Measurements from ENCODE around the gene IL9.
"Not testable (repeated sequence)": the region's sequence is repeated elsewhere in the genome, so short reads cannot be mapped to it uniquely, and the experiment has no call there.

Gene IL9

DNA sequence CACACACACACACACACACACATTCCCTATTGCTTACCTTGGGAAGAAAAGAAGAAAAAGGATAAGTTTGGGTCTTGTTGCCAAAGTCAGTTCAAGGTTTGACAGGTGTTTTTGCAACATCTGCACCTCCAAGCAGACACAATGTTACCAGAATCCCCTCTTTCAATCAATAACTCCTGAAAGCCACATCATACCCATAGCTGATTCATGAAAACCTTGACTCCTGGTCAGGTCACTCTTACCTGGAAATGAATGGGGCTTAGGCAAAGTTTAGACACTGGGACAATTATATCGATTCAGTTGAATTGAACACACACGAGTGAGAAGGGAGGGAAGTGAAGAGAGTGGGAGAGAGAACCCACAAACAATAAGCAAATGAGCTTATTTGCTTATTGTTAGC lies 27.0 kb downstream of the IL9 start:
- no peak for DNase-seq (ENCODE audit: low spot score)

DNA sequence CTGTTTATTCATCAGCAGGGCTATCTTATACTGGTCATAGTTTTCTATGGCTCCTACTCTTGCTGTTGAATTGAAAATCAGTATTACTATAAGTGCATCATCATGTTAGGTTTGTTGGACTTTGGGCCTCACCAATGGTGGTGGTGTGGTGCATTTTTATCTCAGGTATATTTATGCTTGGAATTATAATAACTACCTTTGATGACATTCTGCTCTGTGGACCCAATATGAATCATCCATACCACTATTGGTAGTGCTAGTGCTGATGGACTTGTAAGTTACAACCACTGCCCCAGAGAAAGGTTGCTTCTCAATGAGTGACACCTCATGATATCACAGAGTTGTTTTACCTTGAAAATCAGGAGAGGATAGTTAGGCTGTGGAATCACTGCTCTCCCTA lies 28.0 kb downstream of the IL9 start:
- no peak for DNase-seq (ENCODE audit: low spot score)

DNA sequence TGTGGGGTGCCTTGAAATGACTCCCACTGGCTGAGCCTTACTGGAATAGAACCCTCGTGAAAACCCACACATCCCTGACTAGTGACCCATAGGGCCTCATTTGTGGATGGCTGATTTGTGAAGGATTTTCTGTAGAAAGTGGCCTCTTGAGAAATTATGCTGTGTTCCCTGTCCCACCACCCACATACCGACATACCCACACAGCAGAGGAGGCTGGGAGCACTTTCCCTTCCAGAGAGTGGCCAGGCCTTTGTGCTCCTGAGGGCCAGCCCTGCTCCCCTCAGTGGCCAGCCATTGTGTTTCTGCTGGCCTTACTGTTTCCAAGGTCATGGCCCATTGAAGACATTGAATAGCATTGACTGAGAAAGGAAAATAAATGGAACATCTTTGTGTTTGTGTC lies 29.6 kb downstream of the IL9 start:
- DNase-seq (ENCODE audit: low spot score) = no peak

DNA sequence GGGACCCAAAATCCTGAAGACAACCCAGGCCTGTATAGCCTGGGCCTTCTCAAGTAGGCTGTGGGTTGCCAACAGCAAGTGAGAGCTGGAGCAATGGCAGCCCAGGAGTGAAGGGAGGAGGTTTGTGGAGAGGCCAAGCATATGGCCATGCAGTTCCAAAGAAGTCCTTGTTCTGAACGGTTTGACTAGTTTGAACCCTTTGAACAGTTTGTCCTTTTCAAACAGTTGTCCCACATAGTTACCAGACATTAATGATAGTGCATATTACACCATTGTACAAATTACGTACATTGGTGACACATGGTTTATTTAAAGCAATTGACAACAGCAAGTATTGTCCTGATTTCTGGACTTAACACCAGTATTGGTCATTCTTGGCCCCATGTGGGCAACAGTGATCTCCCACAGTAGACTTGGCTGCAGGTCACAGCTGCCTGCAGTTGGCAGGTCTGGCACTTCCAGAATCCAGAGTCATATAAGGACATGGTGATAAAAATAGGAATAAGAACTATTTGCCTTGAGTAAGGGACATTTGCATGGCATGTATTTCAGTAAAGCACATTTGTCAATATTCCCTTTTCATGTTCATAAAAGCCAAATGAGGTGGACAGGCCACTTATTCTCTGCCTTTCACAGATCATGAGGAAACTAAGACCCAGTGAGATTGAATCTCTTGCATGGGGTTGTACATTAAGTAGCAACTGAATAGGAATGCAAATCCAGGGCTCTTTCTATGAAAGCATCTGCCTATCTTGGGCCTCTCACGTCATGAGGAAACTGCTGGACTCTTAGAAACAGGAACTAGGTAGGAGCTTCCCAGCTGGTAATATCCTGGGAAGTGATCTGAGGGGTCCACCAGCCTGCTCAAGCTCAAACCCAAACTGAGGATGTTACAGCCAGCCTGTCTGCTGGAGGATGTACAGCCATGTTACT lies 30.9 kb downstream of the IL9 start:
- no peak for DNase-seq (ENCODE audit: low spot score)

DNA sequence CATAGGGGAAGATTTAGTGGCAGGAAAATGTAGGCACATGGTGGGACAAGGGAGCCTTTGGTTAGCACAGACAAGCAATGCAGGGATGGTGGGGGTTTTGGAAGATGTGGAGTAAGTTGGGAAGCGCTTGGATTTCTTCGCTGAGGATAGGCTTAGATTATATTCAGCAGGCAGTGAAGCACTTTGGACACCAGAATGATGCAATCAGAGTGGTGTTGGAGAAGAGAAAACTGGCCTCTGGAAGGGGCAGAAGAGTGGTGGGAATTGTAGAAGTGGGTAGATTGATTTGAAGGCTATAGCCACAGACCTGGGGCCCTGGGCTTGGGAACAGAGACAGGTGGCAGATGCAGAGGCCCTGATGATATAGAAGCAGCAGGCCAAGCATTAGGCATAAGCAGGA lies 32.9 kb downstream of the IL9 start:
- no peak for DNase-seq (ENCODE audit: low spot score)

DNA sequence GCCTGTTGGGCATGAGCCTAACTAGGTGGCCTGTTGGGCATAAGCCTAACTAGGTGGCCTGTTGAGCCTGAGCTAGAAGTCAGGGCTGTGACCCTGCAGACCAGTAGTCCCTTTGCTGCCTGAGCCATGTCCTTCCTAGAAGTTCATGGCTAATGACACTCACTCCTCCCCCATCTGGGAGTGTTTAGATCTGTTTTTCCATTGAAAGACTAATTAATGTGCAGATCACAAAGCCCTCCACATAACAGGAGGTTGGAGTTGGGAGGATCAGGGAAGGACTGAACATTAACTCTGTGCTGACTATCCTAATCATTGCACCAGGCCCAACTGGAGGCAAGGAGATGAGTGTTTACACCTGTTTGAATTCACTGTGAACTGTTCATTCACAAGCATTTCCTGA lies 33.6 kb downstream of the IL9 start:
- no peak for DNase-seq (ENCODE audit: low spot score)

DNA sequence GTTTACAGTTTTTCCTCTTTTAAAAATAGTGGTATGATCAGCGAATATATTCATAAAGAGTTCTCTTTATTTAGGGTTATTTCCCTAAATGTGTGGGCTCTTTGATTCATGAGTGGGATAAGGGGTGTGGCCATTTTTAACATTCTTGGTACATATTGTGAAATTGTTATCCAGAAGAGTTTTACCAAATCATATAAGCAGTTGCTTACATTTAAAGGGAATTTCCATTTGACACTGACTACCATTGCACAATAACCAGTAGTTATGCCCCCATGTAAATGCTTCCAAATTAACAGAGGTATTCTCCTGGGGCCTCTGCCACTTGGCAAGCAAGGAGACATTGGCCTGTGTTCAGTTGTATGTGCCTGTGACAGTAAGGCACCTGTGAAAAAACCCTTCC lies 34.0 kb downstream of the IL9 start:
- DNase-seq (ENCODE audit: low spot score) = no peak

DNA sequence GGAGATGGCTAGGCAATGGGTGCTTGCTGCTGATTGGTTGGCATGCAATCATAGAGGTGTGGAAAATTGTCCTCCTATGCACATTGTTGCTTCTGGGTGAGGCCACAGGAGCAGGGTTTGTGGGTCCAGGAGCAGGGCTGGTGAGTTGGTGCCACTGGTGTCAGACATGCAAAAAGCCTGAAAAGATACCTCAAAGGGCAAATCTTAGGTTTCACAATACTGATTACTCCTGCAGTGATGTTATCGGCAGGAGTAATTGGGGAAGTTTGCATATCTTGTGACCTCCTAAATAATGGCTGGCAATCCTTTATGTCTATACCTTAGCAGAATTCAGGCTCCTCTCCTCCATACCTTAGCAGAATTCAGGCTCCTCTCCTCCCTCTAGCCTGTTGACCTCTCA lies 36.0 kb downstream of the IL9 start:
- DNase-seq (ENCODE audit: low spot score) = no peak

DNA sequence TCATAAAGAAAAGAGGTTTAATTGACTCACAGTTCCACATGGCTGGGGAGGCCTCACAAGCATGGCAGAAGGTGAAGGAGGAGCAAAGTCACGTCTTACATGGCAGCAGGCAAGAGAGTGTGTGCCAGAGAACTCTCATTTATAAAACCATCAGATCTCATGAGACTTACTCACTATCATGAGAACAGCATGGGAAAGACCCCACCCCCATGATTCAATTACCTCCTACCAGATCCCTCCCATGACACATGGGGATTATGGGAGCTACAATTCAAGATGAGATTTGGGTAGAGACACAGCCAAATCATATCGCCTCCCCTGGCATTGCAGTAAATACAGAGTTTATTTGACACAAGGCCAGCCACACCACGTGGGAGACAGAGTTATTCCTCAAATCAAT lies 36.5 kb downstream of the IL9 start:
- not testable (repeated sequence) for DNase-seq (ENCODE audit: low spot score)

DNA sequence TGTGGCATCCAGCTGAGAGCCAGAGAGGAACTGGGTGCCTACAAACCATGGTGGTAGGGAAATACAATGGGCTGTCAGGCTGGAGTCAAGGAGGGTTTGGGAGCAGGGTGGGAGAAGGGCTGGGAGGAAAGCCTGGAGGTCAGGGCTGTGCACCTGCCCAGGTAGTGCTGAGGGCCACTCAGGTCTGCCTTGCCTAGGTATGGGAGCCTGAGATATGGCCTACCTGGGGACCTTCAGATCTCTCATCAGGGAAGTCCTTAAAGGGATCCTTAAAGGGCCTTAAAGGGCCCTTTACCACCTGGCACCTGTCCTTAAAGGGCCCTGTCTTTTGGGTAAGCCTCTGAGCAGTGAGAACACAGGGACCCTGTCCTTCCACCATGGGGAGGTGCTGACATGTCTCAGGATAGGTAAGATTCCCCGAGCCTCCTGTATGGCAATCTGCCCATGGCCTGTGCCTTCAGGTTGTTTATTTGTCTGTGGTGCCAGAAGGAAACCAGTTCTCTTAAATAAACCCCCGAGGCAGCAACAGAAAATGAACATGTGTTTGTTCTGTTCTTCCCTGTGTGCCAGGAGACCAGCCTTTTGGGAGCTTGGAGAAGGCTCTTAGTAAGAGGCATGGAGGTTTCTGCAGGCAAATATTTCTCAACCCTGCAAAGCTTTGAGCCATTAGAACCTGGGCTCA lies 37.9 kb downstream of the IL9 start:
- no peak for DNase-seq (ENCODE audit: low spot score)

DNA sequence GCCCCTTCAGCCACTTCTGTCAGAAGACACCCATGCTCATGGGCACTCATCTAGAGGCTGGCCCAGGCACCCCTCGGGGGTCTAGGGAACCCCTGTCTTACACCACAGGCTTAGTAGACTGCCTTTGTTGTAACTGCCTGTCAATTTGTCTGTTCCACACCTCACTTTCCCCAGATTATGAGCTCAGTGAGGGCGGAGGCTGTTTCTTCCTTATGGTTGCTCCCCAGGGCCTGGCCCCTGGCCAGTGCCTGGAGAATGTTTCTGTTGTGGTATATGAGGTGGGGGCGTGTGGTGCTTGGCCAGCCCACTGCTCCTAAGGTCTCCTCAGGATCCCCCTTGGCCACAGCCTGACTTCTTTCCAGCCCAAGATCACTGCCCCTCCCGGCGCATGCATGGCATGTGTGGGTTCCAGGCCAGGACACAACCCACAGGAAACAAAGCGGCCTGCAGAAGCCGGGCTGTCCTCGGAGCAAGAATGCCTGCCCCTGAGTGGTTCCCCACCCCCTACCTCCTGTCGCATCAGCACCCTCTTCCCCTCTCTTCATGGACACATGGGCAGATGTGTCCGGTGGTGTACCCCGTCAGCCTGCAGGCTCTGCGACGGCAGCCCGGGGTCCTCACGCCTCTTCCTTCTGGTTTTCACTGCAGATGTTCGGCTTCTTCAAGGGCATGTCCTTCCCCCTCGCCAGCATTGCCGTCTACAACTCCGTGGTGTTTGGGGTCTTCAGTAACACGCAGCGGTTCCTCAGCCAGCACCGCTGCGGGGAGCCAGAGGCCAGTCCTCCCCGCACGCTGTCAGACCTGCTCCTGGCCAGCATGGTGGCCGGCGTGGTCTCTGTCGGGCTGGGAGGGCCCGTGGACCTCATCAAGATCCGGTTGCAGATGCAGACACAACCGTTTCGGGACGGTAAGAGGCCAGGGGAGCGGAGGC lies 43.5 kb downstream of the IL9 start:
- DNase-seq (ENCODE audit: low spot score) = no peak

DNA sequence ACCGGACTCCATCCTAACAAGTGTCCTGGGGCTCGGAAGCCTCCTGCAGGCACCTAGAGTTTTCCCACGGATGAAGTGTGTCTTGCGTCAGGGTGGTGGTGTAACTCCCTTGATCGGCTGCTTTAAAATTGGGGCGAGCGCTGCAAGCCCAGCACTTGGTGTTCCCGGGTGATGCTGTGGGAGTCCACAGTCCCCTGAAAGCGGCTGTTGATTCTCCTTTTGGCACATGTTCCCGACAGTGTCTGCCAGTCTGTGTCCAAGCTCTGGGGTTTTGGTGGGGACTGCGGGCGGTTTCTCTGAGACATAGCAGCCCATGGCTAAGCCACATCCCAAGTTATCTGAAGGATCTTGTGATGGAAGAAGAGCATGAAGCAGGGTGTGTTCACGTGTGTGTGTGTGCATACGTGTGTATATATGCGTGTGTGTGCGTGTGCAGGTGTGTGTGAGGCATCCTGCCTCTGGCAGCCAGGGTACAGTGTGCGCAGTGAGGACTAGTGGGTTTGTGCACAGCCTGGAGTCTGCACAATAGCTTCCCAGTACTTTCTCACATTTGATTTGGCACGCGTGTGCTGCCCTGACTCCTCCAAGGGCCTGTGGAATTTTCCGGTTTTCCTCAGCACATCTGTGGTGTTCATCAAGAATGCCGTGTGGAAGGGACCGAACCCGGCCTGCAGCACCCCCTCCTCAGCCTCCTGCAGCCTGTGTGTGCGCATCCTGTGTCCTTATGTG lies 44.3 kb downstream of the IL9 start:
- DNase-seq (ENCODE audit: low spot score) = no peak

DNA sequence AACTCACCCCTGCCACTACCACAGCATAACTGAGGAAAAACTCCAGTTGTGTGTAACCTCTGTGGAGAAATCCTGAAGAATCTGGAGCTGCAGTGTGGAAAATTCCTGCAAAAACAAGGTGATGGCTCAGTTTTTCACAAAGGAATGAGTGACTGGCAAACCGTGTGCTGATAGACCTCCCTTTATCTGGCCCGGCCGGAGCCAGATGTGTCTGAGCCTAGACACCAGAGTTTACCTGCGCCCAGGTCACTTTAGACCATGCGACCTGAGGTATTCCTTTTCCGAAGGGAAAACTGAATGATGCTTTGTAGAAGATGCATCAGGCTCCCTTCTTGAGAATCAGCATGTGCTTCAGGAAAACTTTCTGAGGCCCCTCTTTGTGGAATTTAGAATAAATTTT lies 45.0 kb downstream of the IL9 start:
- DNase-seq (ENCODE audit: low spot score) = no peak

DNA sequence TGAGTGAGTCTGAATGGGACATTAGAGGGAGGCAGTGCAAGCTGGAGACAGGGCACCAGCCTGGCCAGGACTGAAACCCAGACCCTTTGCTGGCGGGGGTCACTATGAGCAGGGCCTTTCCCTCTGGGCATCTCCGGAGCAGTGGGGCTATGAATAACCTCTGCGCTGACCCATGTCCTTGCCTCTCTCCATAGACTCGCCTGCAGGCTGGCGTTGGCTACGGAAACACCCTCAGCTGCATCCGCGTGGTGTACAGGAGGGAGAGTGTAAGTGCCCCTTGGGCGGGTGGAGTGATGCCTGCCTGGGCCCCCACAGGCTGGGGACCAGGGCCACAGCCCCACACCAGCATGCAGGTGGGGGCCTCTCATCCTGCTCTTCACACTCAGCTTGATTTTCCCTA lies 45.4 kb downstream of the IL9 start:
- DNase-seq (ENCODE audit: low spot score) = no peak

DNA sequence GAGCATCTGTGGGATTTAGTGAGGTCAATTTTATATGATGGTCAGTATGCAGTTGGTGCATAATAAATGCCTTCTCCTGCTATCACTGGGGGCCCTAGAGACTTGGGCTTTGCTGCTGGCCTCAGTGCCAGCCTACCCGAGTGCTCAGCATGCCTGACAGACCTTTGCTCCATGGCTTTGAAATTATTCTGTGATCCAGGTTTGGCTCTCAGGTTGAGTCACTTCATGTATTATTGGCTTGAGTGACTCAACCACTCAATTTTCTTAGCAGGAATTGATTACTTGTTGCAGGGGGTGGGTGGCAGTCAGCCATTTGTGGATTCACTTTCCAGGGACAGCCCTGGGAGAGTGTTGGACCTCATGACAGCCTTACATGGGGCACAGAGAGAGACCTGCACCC lies 47.7 kb downstream of the IL9 start:
- no peak for DNase-seq (ENCODE audit: low spot score)

DNA sequence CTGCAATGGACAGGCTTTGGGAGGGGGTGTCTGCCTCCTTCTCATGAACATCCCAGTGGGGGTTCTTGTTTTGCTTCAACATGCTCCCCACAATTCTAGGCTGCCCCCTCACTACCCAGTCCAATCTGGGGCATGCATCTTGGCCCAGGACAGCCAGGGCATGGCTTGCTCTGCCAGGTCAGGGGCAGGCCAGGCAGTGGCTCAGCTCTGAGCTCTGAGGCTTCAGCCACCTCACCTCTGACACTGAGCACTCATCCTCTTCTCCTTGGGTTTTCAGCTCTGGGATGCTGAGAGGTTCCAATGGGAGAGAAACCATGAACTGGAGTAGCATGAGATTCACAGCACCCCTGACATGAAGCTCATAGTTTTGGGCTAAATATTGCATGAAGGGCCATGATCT lies 49.3 kb downstream of the IL9 start:
- no peak for DNase-seq (ENCODE audit: low spot score)

DNA sequence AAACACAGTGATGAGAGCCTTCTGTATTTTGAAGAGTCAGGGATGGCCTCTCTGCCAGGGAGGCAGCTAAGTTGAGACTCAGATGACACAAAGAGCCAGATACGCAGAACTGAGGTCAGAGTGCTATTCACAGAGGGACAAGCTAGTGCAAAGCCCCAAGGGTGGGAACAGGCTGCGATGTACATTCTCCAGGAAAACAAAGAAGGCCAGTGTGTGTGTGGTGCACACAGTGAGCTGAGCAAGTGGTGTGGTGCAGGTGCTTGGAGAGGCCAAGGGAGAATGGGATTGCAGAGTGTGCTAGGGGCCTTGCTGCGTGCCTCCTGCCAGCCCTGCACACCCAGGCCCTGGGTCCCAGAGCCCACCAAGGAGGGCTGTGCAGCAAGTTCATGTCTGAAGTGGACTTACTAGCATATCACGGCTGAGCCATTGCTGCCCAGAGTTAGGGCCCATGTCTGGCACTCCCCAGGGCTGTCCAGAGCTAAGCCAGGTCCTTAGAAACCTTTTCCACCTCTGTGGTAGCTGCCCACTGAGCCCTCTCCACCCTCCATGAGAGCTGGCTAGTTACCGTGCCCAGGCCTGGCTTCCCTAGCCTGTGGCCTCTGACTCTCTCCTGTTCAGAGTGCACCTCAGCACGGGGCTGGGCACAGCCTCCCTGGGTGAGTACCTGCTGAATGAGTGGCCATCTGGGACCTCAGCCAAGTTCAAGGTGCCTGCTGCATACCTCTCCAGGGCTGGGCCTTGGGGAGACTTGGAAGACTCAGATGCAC lies 51.9 kb downstream of the IL9 start:
- no peak for DNase-seq (ENCODE audit: low spot score)

DNA sequence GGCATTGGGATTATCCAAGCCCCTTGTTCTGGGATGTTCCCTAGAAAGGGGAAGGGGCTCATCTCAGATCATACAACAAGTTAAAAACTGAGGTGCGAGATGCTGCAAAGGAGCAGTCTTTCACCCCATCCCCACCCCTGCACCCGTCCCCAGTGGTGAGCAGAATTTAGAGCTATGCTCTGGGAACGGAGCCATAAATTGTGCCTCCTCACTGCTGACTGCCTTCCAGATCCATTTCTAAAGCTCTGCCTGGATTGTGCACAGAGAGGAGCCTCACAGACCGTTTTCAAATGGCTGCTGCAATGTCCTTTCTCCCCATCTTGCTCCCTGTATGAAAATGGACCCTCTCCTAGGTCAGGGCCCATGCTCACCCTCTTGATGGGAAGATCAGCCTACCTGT lies 52.9 kb downstream of the IL9 start:
- DNase-seq (ENCODE audit: low spot score) = peak; percentile 1
